Stimulated activated CD4-positive, alpha-beta T cell treated with anti-CD3 and anti-CD28 coated beads, Interleukin-15, amount 100 ng/mL, for 1 hour (primary cell): ENCODE results near the gene WSCD2.

Experiments
- DNase-seq, 2 donors: peaks; one replicate each; pipeline ENCODE4 v3.0.0-alpha.2; 2020; ENCODE audit warnings: low read depth in 1 of 2, low spot score in 1 of 2

The WSCD2 gene

GRCh38 chr12:108156717-108157116 lies 27.6 kb downstream of the WSCD2 start:
- DNase-seq: no peak

- DNase-seq: no peak
Observed at GRCh38 chr12:108157870-108158459, 28.9 kb downstream of the WSCD2 start.

DNA sequence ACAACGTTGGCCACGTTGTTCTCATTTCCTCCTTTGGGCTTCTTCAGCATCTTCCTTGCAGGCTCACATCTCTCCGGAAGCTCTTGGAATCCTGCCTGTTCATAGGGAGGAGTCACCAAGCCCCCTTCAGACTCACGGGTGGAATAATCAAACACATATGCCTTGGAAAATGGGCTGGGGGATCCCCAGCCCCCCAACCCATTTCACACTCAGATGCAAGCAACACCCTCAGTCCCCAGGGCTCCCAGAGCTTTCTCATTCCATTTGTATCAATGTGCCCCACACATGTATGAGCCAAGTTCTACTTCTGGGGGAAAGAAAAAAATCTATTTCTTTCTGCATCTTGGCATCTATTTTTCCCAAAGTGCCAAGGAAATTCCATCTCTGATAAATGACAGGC lies 33.1 kb downstream of the WSCD2 start:
- no peak for DNase-seq

DNA sequence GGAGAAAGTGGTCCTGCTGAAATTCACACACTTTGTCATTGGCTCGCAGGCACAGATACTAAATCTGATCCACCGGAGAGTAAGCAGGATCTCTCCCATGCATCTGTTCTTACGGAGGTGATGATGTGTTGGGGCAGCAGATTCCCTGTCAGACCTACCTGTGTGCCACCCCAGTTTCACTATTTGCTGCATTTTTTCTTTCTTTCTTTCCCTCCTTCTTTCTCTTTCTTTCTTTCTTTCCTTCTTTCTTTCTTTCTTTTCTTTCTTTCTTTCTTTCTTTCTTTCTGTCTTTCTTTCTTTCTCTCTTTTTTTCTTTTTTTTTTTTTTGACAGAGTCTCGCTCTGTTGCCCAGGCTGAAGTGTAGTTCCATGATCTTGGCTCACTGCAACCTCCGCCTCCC lies 37.4 kb downstream of the WSCD2 start:
- DNase-seq: no peak

DNA sequence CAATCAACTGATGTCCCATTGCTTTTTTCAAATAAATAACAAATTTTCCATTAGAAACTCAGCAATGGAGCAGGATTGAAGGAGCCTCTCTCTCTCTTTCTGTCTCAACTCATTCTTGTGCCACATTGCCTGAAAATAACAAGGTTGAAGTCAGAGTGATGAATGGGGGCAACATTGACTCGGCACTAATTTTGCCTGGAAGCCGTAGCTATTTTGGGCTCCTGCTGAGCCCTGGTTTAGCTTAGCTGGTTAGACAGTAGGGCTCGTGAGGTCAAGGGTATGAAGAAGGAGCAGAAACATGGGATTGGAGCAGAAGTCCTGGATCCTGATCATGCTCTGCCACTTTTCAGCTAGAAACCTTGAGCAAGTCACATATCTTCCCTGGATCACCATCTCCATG lies 38.9 kb downstream of the WSCD2 start:
- DNase-seq: no peak

GRCh38 chr12:108169708-108170107 lies 40.6 kb downstream of the WSCD2 start:
- no peak for DNase-seq

DNA sequence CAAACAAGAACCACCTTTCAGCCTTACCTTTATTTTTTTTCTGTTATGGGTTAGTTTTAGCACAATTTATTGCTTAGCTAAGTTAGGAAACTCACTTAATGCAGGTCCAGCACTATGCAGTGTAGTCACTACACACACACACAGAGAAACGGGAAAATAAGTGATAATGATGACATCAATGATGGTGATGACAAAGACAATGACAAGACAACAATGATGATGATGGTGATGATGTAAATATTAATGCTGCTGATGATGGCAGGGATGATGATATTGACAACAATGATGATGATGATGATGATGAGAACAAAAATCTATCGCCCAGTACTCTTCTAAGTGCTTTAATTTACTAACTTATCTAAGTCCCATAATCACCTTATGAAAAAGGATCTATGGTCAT lies 41.1 kb downstream of the WSCD2 start:
- DNase-seq: no peak

- no peak for DNase-seq
Observed at GRCh38 chr12:108172033-108172432, 42.9 kb downstream of the WSCD2 start.

- DNase-seq: no peak
Observed at GRCh38 chr12:108173160-108173559, 44.1 kb downstream of the WSCD2 start.

- no peak for DNase-seq
Observed at GRCh38 chr12:108173892-108174291, 44.8 kb downstream of the WSCD2 start.

DNA sequence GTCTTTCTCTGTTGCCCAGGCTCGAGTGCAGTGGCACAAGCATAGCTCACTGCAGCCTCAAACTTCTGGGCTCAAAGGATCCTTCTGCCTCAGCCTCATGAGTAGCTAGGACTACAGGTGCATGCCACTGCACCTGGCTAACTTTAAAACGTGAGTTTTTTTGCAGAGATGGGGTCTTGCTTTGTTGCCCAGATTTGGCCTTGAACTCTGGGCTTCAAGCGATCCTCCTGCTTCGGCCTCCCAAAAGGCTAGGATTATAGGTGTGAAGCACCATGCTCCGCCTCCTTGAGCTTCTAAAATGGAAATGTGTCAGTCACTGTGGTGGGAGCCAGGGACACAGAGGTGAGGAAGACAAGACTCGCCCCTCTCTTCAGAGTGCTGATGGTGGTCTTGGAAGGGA lies 45.6 kb downstream of the WSCD2 start:
- DNase-seq: no peak

DNA sequence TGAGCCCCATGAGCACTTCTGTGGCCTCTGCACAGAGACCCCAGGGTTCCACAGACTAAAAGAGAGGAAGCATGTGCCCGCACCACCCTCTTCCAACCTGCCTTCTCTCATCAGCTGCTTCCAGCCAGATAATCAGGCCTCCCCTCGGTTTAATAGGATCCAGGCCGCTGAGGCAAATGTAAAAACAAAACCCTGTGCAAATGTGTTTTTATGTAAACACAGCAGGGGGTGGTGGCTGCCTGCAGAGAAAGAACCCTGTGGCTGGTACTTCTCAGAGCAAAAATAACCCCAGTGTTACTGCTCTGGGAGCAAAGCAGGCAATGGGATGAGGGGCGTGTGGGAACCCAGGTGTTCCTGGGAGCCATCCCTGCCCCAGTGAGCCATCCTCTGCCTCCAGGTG lies 46.2 kb downstream of the WSCD2 start:
- DNase-seq: no peak

GRCh38 chr12:108176292-108176691 lies 47.2 kb downstream of the WSCD2 start:
- DNase-seq: no peak

DNA sequence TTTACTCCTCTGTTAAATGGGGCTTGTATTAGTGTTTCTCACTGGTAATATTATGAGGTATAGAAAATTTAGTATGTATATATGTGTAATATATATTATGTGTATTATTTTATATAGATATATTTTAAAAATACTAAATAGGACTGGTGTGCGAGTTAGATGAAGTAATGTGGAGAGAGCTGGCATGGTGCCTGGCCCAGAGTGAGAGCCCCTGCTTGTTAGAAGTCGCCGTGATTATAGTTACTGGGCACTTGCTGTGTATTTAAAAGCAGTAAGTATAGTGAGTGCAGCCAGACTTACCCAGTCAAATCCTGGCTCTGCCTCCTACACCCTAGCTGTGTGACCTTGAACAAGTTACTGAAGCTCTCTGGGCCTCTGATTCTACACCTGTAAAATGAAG lies 48.0 kb downstream of the WSCD2 start:
- no peak for DNase-seq

DNA sequence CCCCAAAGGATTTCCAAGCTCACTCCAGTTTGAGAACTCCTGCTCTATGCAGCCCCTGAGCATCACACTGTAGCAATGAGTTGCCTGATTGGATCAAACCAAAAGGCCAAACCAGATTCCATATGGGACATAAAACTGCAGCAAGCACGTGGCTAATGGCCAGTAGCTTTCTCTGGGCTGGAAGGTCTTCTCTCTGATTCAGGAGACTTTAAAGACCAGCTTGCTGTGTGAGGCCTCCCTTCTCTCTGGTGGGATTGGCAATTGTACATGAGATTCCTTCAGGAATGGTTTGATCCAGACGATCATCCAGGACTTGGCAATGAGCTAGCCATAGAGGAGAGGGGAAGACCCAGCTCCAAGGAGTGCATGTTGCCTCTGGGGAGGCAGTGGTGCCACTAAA lies 50.2 kb downstream of the WSCD2 start:
- no peak for DNase-seq

- DNase-seq: no peak
Observed at GRCh38 chr12:108180255-108181094, 51.4 kb downstream of the WSCD2 start.

GRCh38 chr12:108181095-108181454 lies 52.0 kb downstream of the WSCD2 start:
- no peak for DNase-seq

GRCh38 chr12:108182096-108182495 lies 53.0 kb downstream of the WSCD2 start:
- DNase-seq: no peak

DNA sequence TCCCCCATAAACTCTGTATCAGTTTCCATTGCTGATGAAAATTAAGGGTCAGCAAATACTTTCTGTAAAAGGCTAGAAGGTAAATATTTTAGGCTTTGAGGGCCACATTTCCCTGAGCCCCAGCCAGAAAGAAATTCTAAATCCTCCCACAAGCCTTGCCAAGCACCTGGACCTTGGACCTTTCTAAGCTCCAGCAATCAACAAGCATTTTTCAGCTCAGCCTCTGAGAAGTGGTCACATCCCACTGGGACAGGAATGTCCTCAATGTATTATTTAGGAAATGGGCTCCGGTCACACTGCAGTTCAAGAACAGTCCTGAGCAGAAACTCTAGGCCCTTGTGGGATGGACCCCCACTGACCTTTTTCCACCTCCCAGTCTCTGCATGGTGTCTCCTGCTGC lies 55.9 kb downstream of the WSCD2 start:
- DNase-seq: no peak

- no peak for DNase-seq
Observed at GRCh38 chr12:108187831-108188230, 58.7 kb downstream of the WSCD2 start.

DNA sequence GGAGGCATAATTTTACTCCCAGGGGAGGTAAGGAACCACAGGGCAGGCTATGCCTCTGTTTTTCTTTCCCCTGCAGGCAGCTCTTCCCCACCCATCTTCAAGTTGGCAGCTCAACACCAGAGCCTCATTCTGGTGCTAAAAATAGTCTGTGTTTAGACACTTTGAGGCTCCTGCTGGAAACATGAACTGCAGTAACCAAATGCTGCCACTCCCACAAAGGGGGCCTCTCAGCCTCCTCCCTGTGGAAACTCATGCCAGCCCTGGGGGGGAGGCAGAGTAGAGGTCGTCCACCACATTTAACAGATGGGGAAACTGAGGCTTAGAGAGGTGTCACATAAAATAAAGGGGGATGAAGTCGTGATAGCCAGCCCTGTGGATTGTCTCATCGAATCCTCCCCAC lies 61.4 kb downstream of the WSCD2 start:
- no peak for DNase-seq

DNA sequence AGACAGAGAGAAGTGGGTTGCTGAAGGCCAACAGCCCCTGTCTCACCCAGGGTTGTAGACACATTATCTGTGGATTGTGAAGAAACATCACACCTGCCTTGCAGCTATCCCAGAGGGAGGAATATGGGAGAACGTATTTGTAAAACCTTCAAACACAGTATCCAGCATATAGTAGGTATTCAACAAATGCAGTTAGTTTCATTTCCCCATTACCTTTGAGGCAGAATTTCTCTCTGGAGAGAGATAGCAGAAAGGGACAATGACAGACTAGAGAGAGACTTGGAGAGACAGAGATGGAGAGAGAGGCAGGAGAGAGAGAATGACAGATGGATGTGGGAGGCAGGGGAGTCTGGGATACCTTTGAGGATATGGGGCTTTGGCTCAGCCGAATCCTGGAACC lies 62.0 kb downstream of the WSCD2 start:
- no peak for DNase-seq

- no peak for DNase-seq
Observed at GRCh38 chr12:108191938-108192337, 62.9 kb downstream of the WSCD2 start.
